AG09309 (cell line): Measurements from ENCODE around the gene EPOP.

ENCODE experiments used
- DNase-seq: peaks from one replicate; pipeline ENCODE4 v3.0.0-alpha.2; 2010; ENCODE audit warnings: low read depth
- H3K4me3 ChIP-seq: 2 replicates; pipeline ENCODE4 v1.5.1; 2011; ENCODE audit warnings: mild to moderate bottlenecking, low read depth, low read length, moderate library complexity; ENCODE audit not compliant: control insufficient read depth
- TF ChIP-seq, protein P1 (sequence below): IDR thresholded peaks from 2 replicates; pipeline ENCODE4 v1.5.1; 2011; ENCODE audit warnings: mild to moderate bottlenecking, low read depth, low read length, inconsistent platforms; ENCODE audit not compliant: insufficient read depth, control insufficient read depth; ENCODE audit errors: missing control alignments

The EPOP gene

DNA sequence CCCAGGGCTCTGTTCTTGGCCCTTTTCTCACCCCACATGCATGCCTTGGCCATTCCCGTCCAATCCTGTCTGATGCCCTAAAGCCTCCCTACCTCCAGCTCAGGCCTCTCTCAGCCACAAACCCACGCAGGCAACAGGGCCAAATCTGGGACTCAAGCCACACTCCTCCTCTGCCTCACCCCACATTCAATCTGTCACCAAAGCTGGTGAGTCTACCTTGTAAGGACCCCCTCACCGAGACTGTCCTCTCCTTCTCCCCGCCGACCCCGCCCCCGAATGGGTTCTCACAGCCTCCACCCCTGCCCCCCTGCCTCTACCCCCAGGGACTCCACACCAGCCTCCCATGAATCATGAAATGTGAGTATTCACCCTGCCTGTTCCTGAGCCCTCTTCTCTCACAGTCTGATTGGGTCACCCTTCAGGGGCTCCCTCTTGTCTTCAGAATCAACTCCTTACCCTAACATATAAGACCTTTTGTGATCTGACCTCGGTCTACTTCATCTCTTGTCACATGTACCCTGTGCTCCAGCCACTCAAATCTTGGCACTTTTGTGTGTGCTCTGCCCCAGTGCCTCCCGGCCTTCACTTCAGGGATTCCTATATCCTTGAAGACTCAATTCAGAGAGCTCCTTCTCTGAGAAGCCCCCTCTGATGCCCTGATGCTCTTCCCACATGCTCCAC, 10.7 kb downstream of the EPOP start:
- TF ChIP-seq, protein P1, sequence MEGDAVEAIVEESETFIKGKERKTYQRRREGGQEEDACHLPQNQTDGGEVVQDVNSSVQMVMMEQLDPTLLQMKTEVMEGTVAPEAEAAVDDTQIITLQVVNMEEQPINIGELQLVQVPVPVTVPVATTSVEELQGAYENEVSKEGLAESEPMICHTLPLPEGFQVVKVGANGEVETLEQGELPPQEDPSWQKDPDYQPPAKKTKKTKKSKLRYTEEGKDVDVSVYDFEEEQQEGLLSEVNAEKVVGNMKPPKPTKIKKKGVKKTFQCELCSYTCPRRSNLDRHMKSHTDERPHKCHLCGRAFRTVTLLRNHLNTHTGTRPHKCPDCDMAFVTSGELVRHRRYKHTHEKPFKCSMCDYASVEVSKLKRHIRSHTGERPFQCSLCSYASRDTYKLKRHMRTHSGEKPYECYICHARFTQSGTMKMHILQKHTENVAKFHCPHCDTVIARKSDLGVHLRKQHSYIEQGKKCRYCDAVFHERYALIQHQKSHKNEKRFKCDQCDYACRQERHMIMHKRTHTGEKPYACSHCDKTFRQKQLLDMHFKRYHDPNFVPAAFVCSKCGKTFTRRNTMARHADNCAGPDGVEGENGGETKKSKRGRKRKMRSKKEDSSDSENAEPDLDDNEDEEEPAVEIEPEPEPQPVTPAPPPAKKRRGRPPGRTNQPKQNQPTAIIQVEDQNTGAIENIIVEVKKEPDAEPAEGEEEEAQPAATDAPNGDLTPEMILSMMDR = no peak
- no peak for DNase-seq
- H3K4me3 ChIP-seq = no peak overlapping the region

DNA sequence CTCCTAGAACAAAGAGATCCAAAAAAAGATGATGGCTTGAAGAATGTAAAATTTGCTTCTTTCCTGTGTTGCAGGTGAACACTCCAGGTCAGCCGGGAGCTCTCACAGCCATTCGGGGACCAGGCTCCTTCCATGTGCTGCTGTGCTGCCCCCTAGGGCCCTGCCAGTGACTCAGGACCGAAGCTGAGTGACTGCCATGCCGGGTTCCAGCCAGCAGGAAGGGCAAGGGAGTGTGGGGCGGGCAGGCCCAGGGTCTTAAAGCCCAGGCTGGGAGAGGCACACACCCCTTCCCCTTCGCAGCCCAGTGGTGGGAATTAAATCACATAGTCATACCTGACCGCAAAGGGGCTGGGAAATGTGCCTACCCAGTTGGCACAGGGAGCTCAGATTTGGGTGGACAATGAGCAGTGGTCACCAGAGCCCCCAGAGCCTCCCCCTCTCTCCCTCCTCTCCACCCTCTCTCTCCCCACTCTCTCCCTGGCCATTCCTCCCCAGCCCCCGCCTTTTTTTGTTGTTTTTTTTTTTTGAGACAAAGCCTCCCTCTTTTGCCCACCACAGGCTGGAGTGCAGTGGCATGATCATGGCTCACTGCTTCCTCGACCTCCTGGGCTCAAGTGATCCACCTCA, 11.5 kb downstream of the EPOP start:
- DNase-seq = no peak
- TF ChIP-seq, protein P1 = peak; percentile 81

DNA sequence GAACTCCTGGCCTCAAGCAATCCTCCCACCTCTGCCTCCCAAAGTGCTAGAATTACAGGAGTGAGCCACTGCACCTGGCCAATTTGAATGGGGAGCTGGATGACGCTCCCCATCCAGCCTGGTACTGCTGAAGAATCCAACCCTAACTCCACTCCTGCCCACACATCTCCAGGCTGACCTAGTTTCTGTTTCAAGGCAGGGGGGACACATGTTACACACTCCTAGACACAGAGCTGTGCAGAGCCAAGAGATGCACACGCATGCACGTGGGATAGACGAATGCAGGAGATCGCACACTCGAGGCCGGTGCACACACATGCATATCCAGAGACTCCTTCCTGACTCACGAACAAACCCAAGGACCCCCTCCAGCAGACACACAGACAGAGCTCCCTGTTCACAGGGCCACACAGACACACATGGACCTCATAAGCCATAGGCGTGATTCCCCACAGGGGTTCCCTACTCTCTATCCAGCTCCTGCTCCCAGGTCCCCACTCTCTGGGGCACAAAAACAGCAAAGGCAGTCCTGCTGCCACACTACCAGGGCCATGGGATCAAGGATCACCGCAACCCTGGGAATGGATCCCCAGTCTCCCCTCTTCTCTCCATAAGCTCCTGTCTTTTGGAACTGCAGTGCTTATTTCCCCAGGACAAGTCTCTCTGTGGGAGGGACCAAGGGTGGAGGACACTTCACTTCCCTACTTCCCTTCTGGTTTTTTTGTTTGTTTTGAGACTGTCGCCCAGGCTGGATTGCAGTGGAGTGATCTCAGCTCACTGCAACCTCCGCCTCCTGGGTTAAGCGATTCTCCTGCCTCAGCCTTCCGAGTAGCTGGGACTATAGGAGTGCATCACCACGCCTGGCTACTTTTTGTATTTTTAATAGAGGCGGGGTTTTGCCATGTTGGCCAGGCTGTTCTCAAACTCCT, 14.4 kb downstream of the EPOP start:
- TF ChIP-seq, protein P1 = no peak
- no peak for DNase-seq
- H3K4me3 ChIP-seq = no peak overlapping the region

More for the DNA sequence above, 11.5 kb downstream of the EPOP start:
- H3K4me3 ChIP-seq = no peak overlapping the region

DNA sequence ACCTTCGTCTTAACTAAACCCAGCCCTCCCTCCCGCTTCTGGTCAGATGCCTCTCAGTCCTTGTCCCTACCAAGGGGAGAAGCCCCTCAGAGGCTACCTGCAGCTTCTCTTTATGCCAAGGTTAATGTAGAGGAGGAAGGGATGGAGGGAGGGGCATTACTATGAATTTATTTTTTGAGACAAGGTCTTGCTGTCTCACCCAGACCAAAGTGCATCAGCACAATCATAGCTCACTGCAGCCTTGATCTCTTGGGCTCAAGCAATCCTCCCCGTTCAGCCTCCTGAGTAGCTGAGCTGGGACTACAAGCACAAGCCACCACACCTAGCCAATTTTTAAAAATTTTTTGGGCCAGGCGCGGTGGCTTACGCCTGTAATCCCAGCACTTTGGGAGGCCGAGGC, 15.3 kb downstream of the EPOP start:
- H3K4me3 ChIP-seq = no peak overlapping the region
- no peak for DNase-seq
- TF ChIP-seq, protein P1 = no peak

DNA sequence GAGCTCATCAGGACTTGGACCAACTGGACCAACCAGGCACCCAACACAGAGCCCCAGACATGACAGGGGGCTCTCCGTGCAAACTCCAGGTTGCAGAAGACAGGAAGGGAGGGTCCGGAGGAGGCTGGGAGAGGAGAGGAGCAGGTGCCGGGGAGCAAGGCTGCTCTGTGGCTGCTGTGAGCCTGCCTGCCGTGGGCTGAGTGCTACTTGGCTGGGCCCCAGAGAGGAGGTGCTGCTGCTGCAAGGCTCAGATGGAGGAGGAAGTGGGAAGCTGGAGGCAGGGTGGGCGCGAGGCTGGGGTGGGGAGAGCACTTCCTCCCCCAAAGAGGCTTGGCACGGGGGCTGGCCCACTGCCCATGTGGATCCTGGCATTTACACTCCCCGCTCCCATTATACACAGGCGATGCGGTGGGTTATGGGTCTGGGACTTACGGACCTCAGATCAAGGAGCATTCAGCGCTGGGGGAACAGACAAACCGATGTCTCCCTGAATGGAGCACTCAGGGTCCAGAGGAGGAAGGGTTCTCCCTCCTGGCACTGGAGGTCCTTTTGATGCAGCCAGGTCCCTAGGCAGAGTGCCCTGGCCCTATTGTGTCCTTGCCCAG, 15.9 kb downstream of the EPOP start:
- DNase-seq = no peak
- no peak overlapping the region for H3K4me3 ChIP-seq
- TF ChIP-seq, protein P1 = no peak
